ENCODE data around the gene ZNF195. TPM values are rescaled to one million over a fixed set of nuclear protein-coding genes. Genes with fewer than 3 reads are reported as not detected.
"Not testable (repeated sequence)": the region's sequence is repeated elsewhere in the genome, so short reads cannot be mapped to it uniquely, and the experiment has no call there.

Gene ZNF195
- total RNA-seq, 1 donor from 2014 or later = 33.4 TPM

DNA sequence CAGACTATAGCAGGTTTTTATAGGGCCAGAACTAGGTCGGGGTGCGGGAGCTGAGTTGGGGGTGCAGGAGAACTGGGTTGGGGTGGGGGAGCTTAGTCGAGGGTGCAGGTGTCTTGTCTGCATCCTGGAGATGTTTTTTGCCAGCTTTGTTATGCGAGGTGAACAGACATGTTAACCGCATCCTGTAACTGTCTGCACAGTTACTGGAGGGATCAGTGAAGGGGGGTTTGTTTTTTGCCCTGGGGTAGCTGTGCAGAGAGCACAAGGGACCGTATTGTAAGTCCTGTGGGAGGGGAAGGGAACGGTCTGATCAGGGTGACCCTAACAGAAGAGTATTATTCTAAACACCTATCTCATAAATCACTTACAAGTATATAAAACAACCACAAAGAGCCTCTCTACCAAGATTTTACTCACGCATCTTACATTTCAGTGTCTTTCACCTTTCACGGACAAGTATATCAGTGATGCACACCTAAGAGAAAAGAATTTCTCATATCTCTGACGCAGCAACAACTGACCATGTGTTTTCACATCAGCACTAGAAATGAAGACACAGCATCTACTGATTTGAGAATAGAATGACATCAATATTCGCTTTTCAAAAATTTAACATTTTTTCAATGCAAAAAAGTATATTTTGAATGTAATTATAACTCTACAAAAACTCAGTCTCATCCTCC lies 20.8 kb downstream of the ZNF195 start:
- intact Hi-C loops (cut with micrococcal nuclease) = no loop called here

DNA sequence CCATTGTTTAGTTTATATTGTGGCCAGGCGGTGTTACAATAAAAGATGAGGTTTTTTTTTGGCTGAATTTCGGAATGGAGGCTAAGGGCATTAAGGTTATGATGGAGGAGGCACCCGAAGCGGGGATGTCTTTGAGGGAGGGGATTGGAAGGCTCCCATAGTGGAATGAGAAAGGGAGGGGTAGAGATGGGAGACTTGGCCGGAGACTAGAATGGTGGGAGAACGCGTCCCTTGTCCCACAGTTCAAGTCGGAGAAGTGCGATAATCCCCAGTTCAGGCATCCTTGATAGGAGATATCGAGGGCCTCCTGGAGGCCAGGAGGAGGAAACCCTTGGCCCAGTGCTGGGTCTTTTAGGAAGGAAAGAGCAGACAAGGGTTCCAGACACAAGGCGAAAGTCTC lies 21.6 kb downstream of the ZNF195 start:
- intact Hi-C loops (cut with micrococcal nuclease) = no loop called here

DNA sequence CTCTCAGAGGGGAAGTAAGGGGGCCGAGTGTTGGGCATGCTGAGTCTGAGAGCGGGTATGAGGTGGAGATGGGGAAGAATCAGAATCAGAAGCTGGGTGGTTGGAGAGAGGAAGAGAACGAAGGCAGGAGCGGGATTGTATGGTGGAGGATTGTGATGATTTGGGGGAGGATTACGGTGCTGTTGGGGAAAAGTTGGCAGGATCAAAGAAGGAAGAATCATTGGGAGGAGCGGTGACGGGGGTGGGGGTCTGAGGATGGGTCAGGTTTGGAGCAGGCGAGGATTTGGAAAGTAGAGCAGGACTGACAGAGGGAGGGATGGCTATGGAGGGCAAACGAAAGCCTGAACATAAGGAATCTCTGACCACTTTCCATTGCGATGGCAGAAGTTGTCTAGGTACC lies 22.1 kb downstream of the ZNF195 start:
- intact Hi-C loops (cut with micrococcal nuclease) = no loop called here

DNA sequence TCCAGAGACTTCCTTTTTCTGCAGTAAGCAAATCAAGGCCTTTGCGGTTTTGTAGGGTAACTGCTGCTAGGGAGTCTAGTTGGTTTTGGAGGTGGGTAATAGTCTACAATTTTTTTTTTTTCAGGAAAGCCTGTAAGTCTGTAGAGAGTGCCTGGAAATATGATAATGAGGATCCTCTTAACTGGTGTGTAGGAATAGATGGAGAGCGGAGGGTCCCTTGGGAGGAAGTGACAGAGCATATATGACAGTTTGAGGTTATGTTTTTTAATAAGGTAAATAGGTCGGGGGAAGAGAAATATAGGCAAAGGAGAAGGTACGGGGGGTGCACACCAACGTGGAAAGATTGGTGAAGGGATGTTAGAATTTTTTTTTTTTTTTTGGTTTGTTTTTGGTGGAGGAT lies 25.9 kb downstream of the ZNF195 start:
- intact Hi-C loops (cut with micrococcal nuclease) = no loop called here

DNA sequence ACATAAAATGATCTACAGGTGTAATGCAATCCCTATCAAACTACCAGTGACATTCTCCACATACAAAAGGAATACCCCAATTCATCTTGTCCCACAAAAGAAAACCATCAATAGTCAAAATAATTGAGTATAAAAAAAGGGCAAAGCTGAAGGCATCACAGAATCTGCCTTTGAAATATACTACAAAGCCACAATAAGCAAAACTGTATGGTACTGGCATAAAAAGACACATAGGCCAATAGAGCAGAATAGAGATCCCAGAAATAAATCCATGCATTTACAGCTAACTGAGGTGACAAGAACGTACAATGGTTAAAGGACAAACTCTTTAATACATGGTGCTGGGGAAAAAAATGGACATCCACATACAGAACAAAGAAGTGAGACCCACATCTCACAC lies 31.8 kb downstream of the ZNF195 start:
- intact Hi-C loops (cut with micrococcal nuclease) = loop anchor here (5.0 kb wide), 1 partner anchor 60 kb away; no protein-coding TSS in a partner anchor

DNA sequence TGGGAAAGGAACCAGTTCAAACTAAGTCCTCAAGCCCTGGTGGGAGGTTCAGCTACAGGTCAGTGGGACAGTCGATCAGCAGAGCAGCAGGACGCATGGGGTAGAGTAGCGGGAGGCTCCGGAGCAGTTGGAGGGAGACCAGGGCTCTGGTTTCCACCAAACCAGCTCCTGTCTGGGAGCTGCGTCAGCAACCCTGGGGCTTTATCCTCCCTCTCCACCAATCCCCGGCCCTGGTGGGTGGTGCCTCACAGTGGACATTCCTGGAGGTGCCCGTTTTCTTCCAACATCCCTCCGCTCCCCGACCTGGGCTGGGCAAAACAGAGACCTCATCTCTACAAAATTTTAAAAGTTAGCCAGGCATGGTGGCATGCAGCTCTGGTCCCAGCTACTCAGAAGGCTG lies 32.4 kb downstream of the ZNF195 start:
- intact Hi-C loops (cut with micrococcal nuclease) = loop anchor here (5.0 kb wide), 1 partner anchor 61 kb away; no protein-coding TSS in a partner anchor

DNA sequence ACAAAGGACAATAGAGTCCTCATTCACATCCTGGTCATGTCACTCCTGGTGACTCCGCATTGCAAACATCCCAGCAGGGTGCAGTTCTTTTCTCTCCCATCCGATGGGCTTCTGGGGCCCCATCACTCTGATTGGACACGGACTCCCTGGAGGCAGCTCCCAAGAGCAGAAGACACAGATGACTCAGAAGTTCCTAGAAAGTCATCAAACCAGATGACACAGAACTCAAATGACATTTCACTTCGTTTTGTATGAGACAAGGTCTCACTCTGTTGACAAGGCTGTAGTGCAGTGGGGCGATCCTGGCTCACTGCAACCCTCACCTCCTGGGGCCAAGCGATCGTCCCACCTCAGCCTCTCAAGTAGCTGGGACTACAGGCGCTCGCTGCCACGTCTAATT lies 33.2 kb downstream of the ZNF195 start:
- intact Hi-C loops (cut with micrococcal nuclease) = loop anchor here (5.0 kb wide), 1 partner anchor 62 kb away; no protein-coding TSS in a partner anchor

DNA sequence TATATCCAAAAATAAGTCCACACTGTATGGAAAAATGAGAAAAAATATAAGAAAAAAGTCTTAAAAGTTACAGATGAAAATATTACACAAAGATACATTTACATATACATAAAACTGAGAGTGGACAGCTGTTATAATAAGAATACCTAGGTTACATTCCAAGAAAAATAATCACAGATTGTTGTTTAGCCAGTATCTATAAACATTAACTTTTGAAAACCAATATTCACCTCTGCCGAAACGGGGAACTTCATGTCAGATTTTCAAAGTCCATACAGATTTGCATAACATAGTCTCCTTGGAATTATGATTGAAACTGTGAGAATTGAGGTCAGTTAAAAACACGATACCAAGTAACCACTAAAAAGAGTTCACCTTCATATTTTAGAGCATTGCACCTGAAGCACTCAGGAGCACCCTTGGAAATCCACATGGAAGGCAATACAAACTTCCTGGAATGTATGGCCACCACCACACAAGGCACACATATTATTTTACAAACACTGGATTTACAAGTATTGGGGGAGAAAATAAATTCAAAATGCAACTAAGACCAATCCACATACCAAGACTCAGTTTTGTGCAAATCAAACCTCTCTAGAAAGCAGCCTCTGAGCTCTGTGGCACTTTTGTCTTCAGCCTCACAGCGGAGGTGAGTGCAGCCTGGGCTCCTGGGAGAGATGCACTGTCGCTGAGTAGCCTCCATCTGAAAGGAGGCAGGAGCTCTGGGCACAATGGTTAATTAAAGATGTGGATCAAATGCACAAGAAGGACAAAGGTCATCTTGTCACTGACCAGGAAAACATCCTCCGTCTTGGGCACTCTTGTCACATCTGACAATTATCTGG lies 34.4 kb downstream of the ZNF195 start:
- intact Hi-C loops (cut with micrococcal nuclease) = loop anchor here (5.0 kb wide), 1 partner anchor 63 kb away; no protein-coding TSS in a partner anchor

DNA sequence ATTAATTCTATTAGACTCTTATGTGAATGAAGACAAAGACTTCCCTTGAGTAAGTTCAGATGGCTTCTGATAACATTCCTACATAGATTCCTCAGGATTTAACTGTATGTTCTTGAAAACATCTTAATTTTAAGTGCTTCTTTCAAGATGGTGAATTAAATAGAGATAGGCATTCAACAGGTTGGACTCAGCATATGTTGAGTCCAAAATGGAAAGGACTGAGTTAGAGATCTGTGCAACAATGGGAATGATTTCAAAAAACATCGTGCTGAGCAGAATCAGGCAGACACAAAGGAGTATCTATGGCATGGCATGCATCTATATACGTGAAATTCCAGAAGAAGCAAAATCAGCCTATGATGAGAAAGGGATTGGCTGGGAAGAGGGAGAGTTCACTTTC lies 36.2 kb downstream of the ZNF195 start:
- intact Hi-C loops (cut with micrococcal nuclease) = no loop called here

DNA sequence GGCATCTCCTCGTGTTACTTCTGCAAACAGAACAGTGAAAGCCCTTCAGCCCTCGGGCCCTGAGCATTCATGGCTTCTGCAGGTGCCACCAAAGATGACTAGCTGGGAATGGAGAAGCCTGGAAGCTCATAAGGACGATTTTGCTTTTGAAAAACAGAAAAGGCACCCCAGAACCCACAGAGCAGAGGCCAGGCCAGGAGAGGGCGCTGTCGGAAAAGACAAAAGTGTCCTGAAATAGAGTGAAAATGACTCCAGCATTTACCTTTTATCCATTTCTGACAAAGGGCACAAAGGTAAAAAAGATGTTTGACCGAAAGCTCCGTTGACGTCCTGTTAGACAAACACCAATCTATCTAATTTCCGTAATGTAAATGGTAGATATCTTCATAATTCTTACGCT lies 37.6 kb downstream of the ZNF195 start:
- intact Hi-C loops (cut with micrococcal nuclease) = no loop called here

DNA sequence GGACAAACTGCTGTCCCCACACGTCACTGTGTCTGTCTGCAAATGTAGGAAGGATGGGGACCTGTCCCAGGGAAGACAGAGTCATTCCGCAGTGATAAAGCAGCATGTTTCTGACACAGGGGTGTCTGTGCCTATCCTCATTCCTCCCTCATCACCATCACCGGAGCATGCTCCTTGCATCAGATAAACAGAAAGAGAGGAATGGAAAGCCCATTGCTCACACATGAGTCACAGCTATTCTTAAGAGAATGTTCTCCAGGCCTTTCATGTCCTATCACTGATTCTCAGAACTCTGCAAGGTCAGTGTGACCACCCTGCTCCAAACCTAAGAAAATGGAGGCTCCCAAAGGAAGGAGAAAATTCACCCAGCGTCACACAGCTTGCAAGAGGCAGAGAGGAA lies 38.9 kb downstream of the ZNF195 start:
- intact Hi-C loops (cut with micrococcal nuclease) = no loop called here

DNA sequence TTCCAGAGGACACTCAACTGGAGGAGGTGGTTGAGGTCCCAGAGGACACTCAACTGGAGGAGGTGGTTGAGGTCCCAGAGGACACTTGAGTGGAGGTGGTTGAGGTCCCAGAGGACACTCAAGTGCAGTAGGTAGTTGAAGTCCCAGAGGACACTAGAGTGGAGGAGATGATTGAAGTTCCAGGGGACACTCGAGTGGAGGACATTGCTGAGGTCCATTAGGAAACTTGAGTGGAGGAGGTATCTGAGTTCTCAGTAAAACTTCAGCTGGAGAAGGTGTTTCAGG lies 39.7 kb downstream of the ZNF195 start:
- intact Hi-C loops (cut with micrococcal nuclease) = no loop called here

DNA sequence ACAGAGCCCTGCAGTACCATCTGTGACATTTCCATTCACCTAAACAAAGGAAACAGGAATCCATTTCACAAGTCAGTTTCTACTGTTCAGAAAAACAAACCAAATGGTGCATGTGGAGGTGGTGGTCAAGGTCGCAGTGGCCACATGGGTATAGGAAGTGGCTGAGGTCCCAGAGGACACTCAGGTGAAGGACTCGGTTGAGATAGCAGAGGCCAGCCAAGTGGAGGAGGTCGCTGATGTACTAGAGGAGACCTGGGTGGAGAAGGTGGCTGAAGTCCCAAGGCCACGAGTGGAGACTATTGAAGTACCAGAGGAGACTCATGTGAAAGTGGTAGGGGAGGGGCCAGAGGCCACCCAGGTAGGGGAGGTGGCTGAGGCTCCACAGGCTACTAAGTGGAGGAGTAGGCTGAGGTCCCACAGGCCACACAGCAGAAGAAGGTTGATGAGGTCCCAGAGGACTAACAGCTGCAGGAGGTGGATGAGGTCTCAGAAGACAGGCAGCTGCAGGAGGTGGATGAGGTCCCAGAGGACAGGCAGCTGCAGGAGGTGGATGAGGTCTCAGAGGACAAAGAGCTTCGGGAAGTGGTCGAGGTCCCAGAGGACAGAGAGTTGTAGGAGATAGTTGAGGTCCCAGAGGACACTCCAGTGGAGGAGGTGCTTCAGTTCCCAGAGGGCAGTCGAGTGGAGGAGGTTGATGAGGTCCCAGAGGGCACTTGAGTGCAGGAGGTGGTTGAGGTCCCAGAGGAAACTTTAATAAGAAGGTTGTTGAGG lies 40.2 kb downstream of the ZNF195 start:
- intact Hi-C loops (cut with micrococcal nuclease) = no loop called here

DNA sequence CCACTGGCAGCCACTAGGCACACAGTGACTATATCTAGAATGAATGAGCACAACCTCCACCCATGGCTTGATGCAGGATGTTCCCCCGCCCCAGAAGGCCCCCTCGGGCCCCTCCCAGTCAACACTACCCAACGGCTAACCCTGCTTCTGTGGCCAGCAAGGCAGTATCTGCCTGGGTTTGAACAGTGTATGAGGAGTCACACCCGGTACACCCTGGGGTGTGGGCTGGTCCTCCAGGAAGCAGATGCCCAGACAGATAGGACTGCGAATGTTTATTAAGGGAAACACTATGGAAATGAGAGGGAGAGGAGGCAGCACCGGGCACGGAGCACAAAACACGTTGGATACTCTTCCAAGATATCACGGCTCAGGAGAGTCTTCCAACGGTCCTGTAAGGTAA lies 42.5 kb downstream of the ZNF195 start:
- intact Hi-C loops (cut with micrococcal nuclease) = not testable (repeated sequence)

DNA sequence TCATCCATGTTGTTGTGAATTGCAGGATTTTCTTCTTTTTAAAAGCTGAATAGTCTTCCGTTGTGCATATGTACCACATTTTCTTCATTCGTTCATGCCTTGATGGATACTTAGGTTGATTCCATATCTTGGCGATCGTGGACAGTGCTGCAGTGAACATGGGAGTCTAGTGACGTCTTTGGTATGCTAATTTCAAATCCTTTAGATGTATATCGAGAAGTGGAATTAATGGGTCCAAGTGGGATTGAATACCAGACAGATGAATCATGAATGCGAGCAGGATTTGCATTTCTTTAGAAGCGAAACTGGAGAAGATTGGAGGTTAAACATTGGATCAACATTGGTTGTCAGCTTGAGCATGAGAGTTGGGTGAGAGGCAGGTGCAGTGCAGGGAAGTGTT lies 45.8 kb downstream of the ZNF195 start:
- intact Hi-C loops (cut with micrococcal nuclease) = not testable (repeated sequence)

DNA sequence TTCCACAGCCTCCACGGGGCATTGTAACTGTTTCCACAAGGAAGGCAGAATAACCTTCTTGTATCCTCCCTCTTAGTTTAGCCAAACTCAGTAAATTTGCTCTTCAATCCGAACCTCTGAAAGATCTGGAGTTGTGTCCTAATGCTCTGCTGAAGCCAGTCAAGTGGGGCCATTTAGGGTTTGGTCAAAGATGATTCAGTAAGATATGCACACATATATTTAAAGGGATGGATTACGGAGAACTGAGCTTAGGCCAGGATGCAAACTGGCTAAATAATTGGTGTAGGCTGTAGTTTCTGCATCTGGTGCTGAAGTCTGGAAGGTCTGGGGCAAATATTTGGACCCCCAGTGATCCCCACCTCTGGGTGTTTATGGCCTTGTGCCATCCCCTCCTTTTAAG lies 47.9 kb downstream of the ZNF195 start:
- intact Hi-C loops (cut with micrococcal nuclease) = not testable (repeated sequence)

DNA sequence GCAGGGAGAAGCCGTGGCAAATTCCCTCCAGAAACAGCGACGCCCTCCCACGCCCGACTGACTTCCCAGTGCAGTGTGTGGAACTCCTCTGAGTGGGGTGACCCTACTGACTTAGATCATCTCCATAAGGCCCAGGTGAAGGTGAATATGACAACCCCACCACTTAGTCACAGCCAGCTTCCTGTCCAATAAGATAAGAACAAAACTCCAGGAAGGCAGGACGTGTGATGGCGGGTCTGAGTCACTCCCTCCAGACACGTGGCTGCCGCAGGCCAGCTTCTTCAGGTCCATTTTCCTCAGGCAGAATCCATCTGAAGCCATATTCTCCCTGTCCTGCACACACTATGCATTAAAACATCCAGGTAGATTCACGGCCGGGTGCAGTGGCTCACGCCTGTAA lies 48.9 kb downstream of the ZNF195 start:
- intact Hi-C loops (cut with micrococcal nuclease) = not testable (repeated sequence)

DNA sequence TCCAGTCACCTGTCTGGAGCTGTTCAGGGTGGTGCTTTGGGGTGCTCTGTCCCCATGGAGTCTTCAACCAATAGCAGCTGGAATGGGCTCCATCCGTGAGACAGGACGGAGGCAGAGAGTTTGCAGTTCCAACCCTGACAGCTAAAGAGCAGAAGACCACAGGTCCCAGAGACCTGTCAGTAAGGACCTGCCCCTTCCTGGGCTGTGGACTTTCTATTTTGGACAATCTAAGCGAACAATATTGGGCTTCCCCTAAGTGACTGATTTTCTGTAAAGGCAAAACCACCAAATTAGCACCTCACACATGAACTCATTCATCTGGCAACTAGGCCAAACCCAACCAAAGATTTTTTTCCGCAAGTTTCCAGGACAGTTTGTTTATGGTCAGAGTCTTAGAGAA lies 50.4 kb downstream of the ZNF195 start:
- intact Hi-C loops (cut with micrococcal nuclease) = not testable (repeated sequence)

DNA sequence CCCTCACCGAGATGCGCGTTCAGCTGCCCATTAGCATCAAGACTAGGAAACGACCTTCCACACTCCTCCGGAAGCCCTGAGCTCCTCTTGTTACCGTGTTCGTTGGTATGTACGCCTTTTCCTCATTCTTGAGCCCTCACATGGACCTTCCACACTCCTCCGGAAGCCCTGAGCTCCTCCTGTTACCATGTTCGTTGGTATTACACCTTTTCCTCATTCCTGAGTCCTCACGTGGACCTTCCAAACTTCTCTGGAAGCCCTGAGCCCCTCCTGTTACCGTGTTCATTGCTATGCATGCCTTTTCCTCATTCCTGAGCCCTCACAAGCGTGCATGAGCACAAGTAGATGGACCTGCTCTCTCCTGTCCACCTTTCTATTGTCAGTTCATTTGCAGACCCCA lies 52.5 kb downstream of the ZNF195 start:
- intact Hi-C loops (cut with micrococcal nuclease) = not testable (repeated sequence)

DNA sequence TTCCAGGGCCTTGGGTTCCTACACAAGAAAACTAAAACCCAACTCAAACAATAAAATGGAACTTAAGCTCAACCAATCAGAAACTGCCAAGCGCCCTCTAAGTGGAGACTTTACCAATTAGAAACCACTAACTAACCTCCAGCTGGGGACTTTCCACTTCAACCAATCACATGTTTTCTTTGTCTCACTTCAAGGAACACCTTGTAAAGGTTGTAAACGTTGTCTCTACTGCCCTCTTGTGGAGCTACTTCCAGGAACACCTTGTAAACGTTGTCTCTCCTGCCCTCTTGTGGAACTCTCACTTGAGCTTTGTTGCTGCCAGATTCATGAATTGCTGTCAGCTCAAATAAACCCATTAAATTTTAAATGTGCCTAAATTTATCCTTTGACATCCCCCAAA lies 54.2 kb downstream of the ZNF195 start:
- intact Hi-C loops (cut with micrococcal nuclease) = not testable (repeated sequence)

Data from T-helper 1 cell treated with Interleukin-12 subunit alpha and Interleukin-12 subunit beta and Interleukin-4 antibody, amounts not matched to agents 30 ng/mL and 1 ng/mL, for 36 hours (primary cell).